ENCODE measurements around the gene CTXND1.

Gene CTXND1

GRCh38 chr15:80183306-80183705, 68.7 kb downstream of the CTXND1 start:
- no peak for DNase-seq

GRCh38 chr15:80182611-80183261, 69.3 kb downstream of the CTXND1 start:
- no peak for DNase-seq

- no peak for DNase-seq
These were observed 71.0 kb downstream of the CTXND1 start for GRCh38 chr15:80180986-80181385.

GRCh38 chr15:80180468-80180867, 71.5 kb downstream of the CTXND1 start:
- no peak for DNase-seq

GRCh38 chr15:80179935-80180334, 72.1 kb downstream of the CTXND1 start:
- DNase-seq = no peak

GRCh38 chr15:80179025-80179759, 72.8 kb downstream of the CTXND1 start:
- DNase-seq = no peak

- no peak for DNase-seq
These were observed 74.9 kb downstream of the CTXND1 start for GRCh38 chr15:80177156-80177555.

GRCh38 chr15:80176443-80176842, 75.6 kb downstream of the CTXND1 start:
- no peak for DNase-seq

GRCh38 chr15:80175436-80175835, 76.6 kb downstream of the CTXND1 start:
- DNase-seq = no peak

GRCh38 chr15:80174017-80174746, 77.8 kb downstream of the CTXND1 start:
- peak in 2 of 56 donors; percentile 21 for DNase-seq

- DNase-seq = peak in 30 of 56 donors; percentile 5 to 66 (median 25)
These were observed 78.8 kb downstream of the CTXND1 start for GRCh38 chr15:80173022-80173759.

GRCh38 chr15:80172401-80172800, 79.6 kb downstream of the CTXND1 start:
- DNase-seq = no peak

GRCh38 chr15:80171787-80172186, 80.2 kb downstream of the CTXND1 start:
- no peak for DNase-seq

- DNase-seq = no peak
These were observed 81.4 kb downstream of the CTXND1 start for GRCh38 chr15:80170596-80170995.

GRCh38 chr15:80169768-80170357, 82.2 kb downstream of the CTXND1 start:
- no peak for DNase-seq

- DNase-seq = no peak
These were observed 83.6 kb downstream of the CTXND1 start for GRCh38 chr15:80168421-80168820.

- no peak for DNase-seq
These were observed 84.1 kb downstream of the CTXND1 start for GRCh38 chr15:80167936-80168335.

GRCh38 chr15:80163897-80164296, 88.1 kb downstream of the CTXND1 start:
- DNase-seq = no peak

- no peak for DNase-seq
These were observed 88.8 kb downstream of the CTXND1 start for GRCh38 chr15:80163217-80163616.

- DNase-seq = no peak
These were observed 89.9 kb downstream of the CTXND1 start for GRCh38 chr15:80162059-80162554.

- DNase-seq = no peak
These were observed 90.5 kb downstream of the CTXND1 start for GRCh38 chr15:80161468-80162016.
